GM19372 (cell line): Measurements from ENCODE around the gene TRIM14.

Experiments
- ATAC-seq: cut with Tn5 transposase; IDR thresholded peaks from one replicate; pipeline ENCODE4 v1.9.1; 2021; ENCODE audit warnings: mild to moderate bottlenecking, low read depth, moderate library complexity; ENCODE audit not compliant: unreplicated experiment

The TRIM14 gene

GRCh38 chr9:98056269-98057137, 62.5 kb downstream of the TRIM14 start, which contains the start of gene NANS:
NANS (plus strand) TSS chr9:98056732; CDS start chr9:98056809, 77 bp downstream.
- ATAC-seq: peak; percentile 88

- no peak for ATAC-seq
These were observed 64.6 kb downstream of the TRIM14 start for GRCh38 chr9:98054376-98054951.

GRCh38 chr9:98050351-98050750, 68.7 kb downstream of the TRIM14 start:
- ATAC-seq: no peak

- ATAC-seq: no peak
These were observed 69.5 kb downstream of the TRIM14 start for GRCh38 chr9:98049288-98050072.

GRCh38 chr9:98047002-98047401, 72.0 kb downstream of the TRIM14 start:
- ATAC-seq: no peak

- ATAC-seq: no peak
These were observed 72.9 kb downstream of the TRIM14 start for GRCh38 chr9:98046180-98046543.

GRCh38 chr9:98045234-98046179, 73.5 kb downstream of the TRIM14 start:
- peak; percentile 83 for ATAC-seq

GRCh38 chr9:98043915-98044314, 75.1 kb downstream of the TRIM14 start:
- no peak for ATAC-seq

GRCh38 chr9:98040212-98040611, 78.8 kb downstream of the TRIM14 start:
- no peak for ATAC-seq

GRCh38 chr9:98039607-98040017, 79.4 kb downstream of the TRIM14 start:
- no peak for ATAC-seq

- no peak for ATAC-seq
These were observed 80.1 kb downstream of the TRIM14 start for GRCh38 chr9:98038958-98039357.

GRCh38 chr9:98037357-98037756, 81.7 kb downstream of the TRIM14 start:
- no peak for ATAC-seq

- ATAC-seq: no peak
These were observed 84.2 kb downstream of the TRIM14 start for GRCh38 chr9:98034593-98035546.

GRCh38 chr9:98031935-98032334, 87.1 kb downstream of the TRIM14 start:
- ATAC-seq: no peak

GRCh38 chr9:98031169-98031568, 87.9 kb downstream of the TRIM14 start:
- no peak for ATAC-seq

GRCh38 chr9:98024702-98025101, 94.3 kb downstream of the TRIM14 start:
- no peak for ATAC-seq

- ATAC-seq: no peak
These were observed 96.6 kb downstream of the TRIM14 start for GRCh38 chr9:98022447-98022846.

GRCh38 chr9:98021306-98022040, 97.5 kb downstream of the TRIM14 start:
- no peak for ATAC-seq
